Measurements from ENCODE around the gene INTS3.

INTS3 gene

DNA sequence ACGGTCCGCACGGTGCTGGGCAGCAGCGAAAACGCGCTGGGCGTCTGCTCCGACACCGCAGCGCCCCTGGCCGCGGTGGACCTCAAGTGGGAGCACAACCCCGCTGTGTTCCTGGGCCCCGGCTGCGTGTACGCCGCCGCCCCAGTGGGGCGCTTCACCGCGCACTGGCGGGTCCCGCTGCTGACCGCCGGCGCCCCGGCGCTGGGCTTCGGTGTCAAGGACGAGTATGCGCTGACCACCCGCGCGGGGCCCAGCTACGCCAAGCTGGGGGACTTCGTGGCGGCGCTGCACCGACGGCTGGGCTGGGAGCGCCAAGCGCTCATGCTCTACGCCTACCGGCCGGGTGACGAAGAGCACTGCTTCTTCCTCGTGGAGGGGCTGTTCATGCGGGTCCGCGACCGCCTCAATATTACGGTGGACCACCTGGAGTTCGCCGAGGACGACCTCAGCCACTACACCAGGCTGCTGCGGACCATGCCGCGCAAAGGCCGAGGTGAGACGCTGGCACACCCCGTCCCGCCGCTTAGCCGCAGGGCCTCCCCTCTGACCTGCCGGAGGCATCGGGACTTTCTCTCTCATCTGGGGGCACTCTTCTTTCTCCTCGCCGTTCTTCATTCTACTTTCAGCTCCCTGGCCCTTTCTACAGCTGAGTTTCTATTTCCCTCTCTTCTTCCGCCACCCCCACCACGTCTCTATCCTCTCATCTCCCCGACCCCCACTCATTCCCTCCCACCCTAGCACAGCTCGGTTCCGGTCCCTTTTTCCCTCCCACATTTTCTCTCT is 48.3 kb upstream of the INTS3 start:
- no peak overlapping the region; the same call in 1 of the 2 replicates for H3K27ac ChIP-seq (ENCODE audit: extremely low read depth, low read depth, low read length)
- peak overlapping the region; percentile 42 for H3K4me3 ChIP-seq (ENCODE audit: low read depth, low read length)
- POLR2A ChIA-PET: interaction anchor here (2.1 kb wide), 1 partner anchor 48 kb away, joined by 6 read pairs; the partner anchor contains the start of gene INTS3

DNA sequence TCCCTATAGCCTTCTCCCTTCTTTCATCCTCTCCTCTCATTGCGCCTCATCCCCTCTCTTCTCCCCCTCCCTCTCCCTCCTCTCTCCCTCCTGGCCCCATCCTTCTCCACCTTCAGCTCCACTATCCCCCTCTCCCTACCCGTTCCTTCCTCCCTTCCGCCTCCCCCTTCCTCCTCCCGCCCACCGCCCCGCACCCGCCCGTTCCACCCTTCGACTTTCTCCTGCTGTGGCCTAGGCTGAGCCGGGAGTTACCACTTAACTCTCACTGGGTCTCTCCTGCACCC is 47.8 kb upstream of the INTS3 start:
- Histone ChIP-seq H3K36me3 (ENCODE audit: control insufficient read depth in 2 of 2, insufficient read depth in 1 of 2, low read length in 2 of 2) (no peaks in the 10 kb centered on the region), H3K4me1 (ENCODE audit: control insufficient read depth, insufficient read depth, low read length) (no peaks in the 10 kb centered on the region; the same call in 1 of the 2 replicates), H3K27ac (ENCODE audit: extremely low read depth, low read depth, low read length) (no peak overlapping the region), H3K9me3 (ENCODE audit: control insufficient read depth, insufficient read depth, low read depth, low read length) (no peaks in the 10 kb centered on the region), H3K4me3 (ENCODE audit: low read depth, low read length) (no peak overlapping the region)
- ChIA-PET CTCF (interaction anchor here (0.7 to 6.0 kb wide), 4 partner anchors 70 to 400 kb away, joined by 3 to 55 read pairs (median 4); no protein-coding TSS in a partner anchor), POLR2A (interaction anchor here (2.1 kb wide), 1 partner anchor 48 kb away, joined by 6 read pairs; the partner anchor contains the start of gene INTS3)
- TF ChIP-seq ZNF48 (tag by site-specific recombination; IDR thresholded peaks at IDR 0.05) (no peak), ZBTB21 (tag by site-specific recombination; IDR thresholded peaks at IDR 0.05) (no peak), ZNF266 (tag by site-specific recombination; IDR thresholded peaks at IDR 0.05; ENCODE audit: low read depth) (no peak), ZFHX2 (tag by site-specific recombination; conservative IDR thresholded peaks at IDR 0.05) (peak; percentile 82), ZBTB20 (tag by site-specific recombination; IDR thresholded peaks at IDR 0.05) (no peak), SP2 (tag by site-specific recombination; IDR thresholded peaks at IDR 0.05) (0 out of 2 replicates have a peak, but pooled peaks have one; percentile 33), KLF1 (tag by site-specific recombination; IDR thresholded peaks at IDR 0.05) (peak; percentile 68; the same call in 1 of the 2 replicates), ZNF391 (tag by site-specific recombination; IDR thresholded peaks at IDR 0.05; ENCODE audit: borderline replicate concordance, low read depth) (no peak), WT1 (tag by site-specific recombination; IDR thresholded peaks at IDR 0.05) (peak; percentile 42; the same call in 1 of the 2 replicates), GFI1B (tag by site-specific recombination; IDR thresholded peaks at IDR 0.05) (no peak), YY1 (tag by site-specific recombination; IDR thresholded peaks at IDR 0.05) (no peak), ZNF366 (tag by site-specific recombination; conservative IDR thresholded peaks at IDR 0.05) (peak; percentile 1; the same call in 1 of the 2 replicates), ZNF600 (tag by site-specific recombination; IDR thresholded peaks at IDR 0.05) (no peak), EGR2 (tag by site-specific recombination; IDR thresholded peaks at IDR 0.05; ENCODE audit: low read depth) (peak; percentile 94), ZNF654 (tag by site-specific recombination; IDR thresholded peaks at IDR 0.05; ENCODE audit: low read depth) (no peak)
- TF ChIP-seq, protein P1, sequence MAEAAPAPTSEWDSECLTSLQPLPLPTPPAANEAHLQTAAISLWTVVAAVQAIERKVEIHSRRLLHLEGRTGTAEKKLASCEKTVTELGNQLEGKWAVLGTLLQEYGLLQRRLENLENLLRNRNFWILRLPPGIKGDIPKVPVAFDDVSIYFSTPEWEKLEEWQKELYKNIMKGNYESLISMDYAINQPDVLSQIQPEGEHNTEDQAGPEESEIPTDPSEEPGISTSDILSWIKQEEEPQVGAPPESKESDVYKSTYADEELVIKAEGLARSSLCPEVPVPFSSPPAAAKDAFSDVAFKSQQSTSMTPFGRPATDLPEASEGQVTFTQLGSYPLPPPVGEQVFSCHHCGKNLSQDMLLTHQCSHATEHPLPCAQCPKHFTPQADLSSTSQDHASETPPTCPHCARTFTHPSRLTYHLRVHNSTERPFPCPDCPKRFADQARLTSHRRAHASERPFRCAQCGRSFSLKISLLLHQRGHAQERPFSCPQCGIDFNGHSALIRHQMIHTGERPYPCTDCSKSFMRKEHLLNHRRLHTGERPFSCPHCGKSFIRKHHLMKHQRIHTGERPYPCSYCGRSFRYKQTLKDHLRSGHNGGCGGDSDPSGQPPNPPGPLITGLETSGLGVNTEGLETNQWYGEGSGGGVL (tag by site-specific recombination; IDR thresholded peaks at IDR 0.05): peak; percentile 48
- TF ChIP-seq, protein P2, sequence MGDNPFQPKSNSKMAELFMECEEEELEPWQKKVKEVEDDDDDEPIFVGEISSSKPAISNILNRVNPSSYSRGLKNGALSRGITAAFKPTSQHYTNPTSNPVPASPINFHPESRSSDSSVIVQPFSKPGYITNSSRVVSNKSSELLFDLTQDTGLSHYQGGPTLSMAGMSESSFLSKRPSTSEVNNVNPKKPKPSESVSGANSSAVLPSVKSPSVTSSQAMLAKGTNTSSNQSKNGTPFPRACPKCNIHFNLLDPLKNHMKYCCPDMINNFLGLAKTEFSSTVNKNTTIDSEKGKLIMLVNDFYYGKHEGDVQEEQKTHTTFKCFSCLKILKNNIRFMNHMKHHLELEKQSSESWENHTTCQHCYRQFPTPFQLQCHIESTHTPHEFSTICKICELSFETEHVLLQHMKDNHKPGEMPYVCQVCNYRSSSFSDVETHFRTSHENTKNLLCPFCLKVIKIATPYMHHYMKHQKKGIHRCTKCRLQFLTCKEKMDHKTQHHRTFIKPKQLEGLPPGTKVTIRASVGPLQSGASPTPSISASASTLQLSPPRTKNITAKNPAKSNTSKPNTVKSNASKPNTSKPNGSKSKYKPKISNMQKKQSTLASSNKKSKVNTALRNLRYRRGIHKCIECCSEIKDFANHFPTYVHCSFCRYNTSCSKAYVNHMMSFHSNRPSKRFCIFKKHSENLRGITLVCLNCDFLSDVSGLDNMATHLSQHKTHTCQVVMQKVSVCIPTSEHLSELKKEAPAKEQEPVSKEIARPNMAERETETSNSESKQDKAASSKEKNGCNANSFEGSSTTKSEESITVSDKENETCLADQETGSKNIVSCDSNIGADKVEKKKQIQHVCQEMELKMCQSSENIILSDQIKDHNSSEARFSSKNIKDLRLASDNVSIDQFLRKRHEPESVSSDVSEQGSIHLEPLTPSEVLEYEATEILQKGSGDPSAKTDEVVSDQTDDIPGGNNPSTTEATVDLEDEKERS (tag by site-specific recombination; IDR thresholded peaks at IDR 0.05): no peak
- TF ChIP-seq, protein P3, sequence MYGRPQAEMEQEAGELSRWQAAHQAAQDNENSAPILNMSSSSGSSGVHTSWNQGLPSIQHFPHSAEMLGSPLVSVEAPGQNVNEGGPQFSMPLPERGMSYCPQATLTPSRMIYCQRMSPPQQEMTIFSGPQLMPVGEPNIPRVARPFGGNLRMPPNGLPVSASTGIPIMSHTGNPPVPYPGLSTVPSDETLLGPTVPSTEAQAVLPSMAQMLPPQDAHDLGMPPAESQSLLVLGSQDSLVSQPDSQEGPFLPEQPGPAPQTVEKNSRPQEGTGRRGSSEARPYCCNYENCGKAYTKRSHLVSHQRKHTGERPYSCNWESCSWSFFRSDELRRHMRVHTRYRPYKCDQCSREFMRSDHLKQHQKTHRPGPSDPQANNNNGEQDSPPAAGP (tag by site-specific recombination; IDR thresholded peaks at IDR 0.05): peak; percentile 53; the same call in 1 of the 2 replicates
- TF ChIP-seq, protein P4, sequence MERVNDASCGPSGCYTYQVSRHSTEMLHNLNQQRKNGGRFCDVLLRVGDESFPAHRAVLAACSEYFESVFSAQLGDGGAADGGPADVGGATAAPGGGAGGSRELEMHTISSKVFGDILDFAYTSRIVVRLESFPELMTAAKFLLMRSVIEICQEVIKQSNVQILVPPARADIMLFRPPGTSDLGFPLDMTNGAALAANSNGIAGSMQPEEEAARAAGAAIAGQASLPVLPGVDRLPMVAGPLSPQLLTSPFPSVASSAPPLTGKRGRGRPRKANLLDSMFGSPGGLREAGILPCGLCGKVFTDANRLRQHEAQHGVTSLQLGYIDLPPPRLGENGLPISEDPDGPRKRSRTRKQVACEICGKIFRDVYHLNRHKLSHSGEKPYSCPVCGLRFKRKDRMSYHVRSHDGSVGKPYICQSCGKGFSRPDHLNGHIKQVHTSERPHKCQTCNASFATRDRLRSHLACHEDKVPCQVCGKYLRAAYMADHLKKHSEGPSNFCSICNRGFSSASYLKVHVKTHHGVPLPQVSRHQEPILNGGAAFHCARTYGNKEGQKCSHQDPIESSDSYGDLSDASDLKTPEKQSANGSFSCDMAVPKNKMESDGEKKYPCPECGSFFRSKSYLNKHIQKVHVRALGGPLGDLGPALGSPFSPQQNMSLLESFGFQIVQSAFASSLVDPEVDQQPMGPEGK (tag by site-specific recombination; IDR thresholded peaks at IDR 0.05): 0 out of 2 replicates have a peak, but pooled peaks have one; percentile 29
- TF ChIP-seq, protein P5, sequence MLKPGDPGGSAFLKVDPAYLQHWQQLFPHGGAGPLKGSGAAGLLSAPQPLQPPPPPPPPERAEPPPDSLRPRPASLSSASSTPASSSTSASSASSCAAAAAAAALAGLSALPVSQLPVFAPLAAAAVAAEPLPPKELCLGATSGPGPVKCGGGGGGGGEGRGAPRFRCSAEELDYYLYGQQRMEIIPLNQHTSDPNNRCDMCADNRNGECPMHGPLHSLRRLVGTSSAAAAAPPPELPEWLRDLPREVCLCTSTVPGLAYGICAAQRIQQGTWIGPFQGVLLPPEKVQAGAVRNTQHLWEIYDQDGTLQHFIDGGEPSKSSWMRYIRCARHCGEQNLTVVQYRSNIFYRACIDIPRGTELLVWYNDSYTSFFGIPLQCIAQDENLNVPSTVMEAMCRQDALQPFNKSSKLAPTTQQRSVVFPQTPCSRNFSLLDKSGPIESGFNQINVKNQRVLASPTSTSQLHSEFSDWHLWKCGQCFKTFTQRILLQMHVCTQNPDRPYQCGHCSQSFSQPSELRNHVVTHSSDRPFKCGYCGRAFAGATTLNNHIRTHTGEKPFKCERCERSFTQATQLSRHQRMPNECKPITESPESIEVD (tag by site-specific recombination; IDR thresholded peaks at IDR 0.05): no peak
- TF ChIP-seq, protein P6, sequence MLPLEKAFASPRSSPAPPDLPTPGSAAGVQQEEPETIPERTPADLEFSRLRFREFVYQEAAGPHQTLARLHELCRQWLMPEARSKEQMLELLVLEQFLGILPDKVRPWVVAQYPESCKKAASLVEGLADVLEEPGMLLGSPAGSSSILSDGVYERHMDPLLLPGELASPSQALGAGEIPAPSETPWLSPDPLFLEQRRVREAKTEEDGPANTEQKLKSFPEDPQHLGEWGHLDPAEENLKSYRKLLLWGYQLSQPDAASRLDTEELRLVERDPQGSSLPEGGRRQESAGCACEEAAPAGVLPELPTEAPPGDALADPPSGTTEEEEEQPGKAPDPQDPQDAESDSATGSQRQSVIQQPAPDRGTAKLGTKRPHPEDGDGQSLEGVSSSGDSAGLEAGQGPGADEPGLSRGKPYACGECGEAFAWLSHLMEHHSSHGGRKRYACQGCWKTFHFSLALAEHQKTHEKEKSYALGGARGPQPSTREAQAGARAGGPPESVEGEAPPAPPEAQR (tag by site-specific recombination; IDR thresholded peaks at IDR 0.05): no peak

More for the DNA sequence above, 48.3 kb upstream of the INTS3 start:
- TF ChIP-seq ZNF621 (tag by site-specific recombination; IDR thresholded peaks at IDR 0.05) (no peak), ZNF366 (tag by site-specific recombination; conservative IDR thresholded peaks at IDR 0.05) (peak; percentile 81; the same call in 1 of the 2 replicates), PRDM1 (tag by site-specific recombination; IDR thresholded peaks at IDR 0.05) (peak; percentile 92)
- Histone ChIP-seq H3K4me1 (ENCODE audit: control insufficient read depth, insufficient read depth, low read length) (no peaks in the 10 kb centered on the region; the same call in 1 of the 2 replicates), H3K9me3 (ENCODE audit: control insufficient read depth, insufficient read depth, low read depth, low read length) (no peaks in the 10 kb centered on the region), H3K36me3 (ENCODE audit: control insufficient read depth in 2 of 2, insufficient read depth in 1 of 2, low read length in 2 of 2) (no peaks in the 10 kb centered on the region)
- CTCF ChIA-PET: interaction anchor here (0.6 to 6.0 kb wide), 9 partner anchors 71 to 400 kb away, joined by 3 to 55 read pairs (median 3); no protein-coding TSS in a partner anchor
